Kidney (tissue), 14 donors: ENCODE measurements around the gene DIS3L2. TPM values are rescaled to one million over a fixed set of nuclear protein-coding genes. Genes with fewer than 3 reads are reported as not detected.

Experiments
- DNase-seq, 5 donors: peaks; one replicate each; pipeline ENCODE4 v3.0.0-alpha.2; 2013 to 2020
- FAIRE-seq: peaks from 2 replicates; lab custom pipeline; 2012; peaks lifted over from hg19 to GRCh38; lab: Jason Lieb, UNC
- H3K27ac ChIP-seq, 2 donors: one replicate each; pipeline ENCODE4 v1.7.0; 2013; ENCODE audit warnings: low read depth in 2 of 2, low read length in 2 of 2, inconsistent platforms in 1 of 2
- H3K27me3 ChIP-seq: one replicate; pipeline ENCODE4 v1.7.1; 2013; ENCODE audit warnings: low read length, inconsistent platforms; ENCODE audit not compliant: control insufficient read depth, insufficient read depth
- H3K36me3 ChIP-seq, 3 donors: one replicate each; pipeline versions ENCODE4 v1.7.0 to v1.7.1; 2013; ENCODE audit warnings: low read length in 3 of 3, control low read depth in 1 of 3, inconsistent platforms in 1 of 3; ENCODE audit not compliant: insufficient read depth in 3 of 3, control insufficient read depth in 2 of 3
- H3K4me1 ChIP-seq, 3 donors: one replicate each; pipeline versions ENCODE4 v1.7.0 to v1.7.1; 2013; ENCODE audit warnings: low read length in 3 of 3, inconsistent platforms in 1 of 3, low read depth in 1 of 3; ENCODE audit not compliant: control insufficient read depth in 2 of 3, insufficient read depth in 2 of 3
- H3K4me3 ChIP-seq, 3 donors: one replicate each; pipeline versions ENCODE4 v1.7.0 to v1.8.1; 2013; ENCODE audit warnings: low read length in 3 of 3, control low read depth in 1 of 3, inconsistent platforms in 1 of 3
- H3K9ac ChIP-seq, 3 donors: one replicate each; pipeline versions ENCODE4 v1.7.0 to v1.7.1; 2013; ENCODE audit warnings: low read length in 3 of 3, control low read depth in 1 of 3, inconsistent platforms in 1 of 3
- H3K9me3 ChIP-seq, 3 donors: one replicate each; pipeline versions ENCODE4 v1.7.0 to v1.7.1; 2013; ENCODE audit warnings: low read length in 3 of 3, control low read depth in 1 of 3, inconsistent platforms in 1 of 3; ENCODE audit not compliant: control insufficient read depth in 2 of 3, insufficient read depth in 1 of 3
- CTCF ChIP-seq: IDR thresholded peaks from 3 replicates; pipeline ENCODE4 v1.5.1; 2012; ENCODE audit warnings: mild to moderate bottlenecking, moderate library complexity, borderline replicate concordance; ENCODE audit not compliant: insufficient read depth; ENCODE audit errors: extremely low read depth
- intact Hi-C: fragments of 100-400 bp; cut with DNase I; formaldehyde crosslinking; loops from one replicate; pipeline ENCODE4 v1.11.1; 2022
- polyA plus RNA-seq: library from polyadenylated mRNA; stranded (reverse); fragments of 350-450 nt; fragmentation: Illumina TruSeq; extraction: RNeasy Lipid Tissue Mini Kit (QIAGEN cat#74804); gene quantifications from one replicate; pipeline ENCODE4 v1.2.3, GENCODE V29; 2014; ENCODE audit warnings: low read depth, low replicate concordance; ENCODE audit not compliant: insufficient read depth
- total RNA-seq: library from RNA; stranded (reverse); fragmentation: NEBNext Ultra II Directional; extraction: Animal tissue kit (Norgen Biotek cat#: 25700); gene quantifications from one replicate; pipeline ENCODE4 v1.2.1, GENCODE V29; 2021
- donor health status: control.
- donor health status: control.
- donor health status: control.
- donor health status: control.
- donor health status: control.
- donor health status: DM: yes; HTN: yes; CAD: no.
- donor health status: Normal renal cell carcinoma (clear cell type).

The DIS3L2 gene
- total and polyA plus RNA-seq, 2 donors from 2014 or later: 12.3 to 47.7 TPM

- no peak for TF ChIP-seq CTCF
- Histone ChIP-seq H3K9me3 (no peaks in the 10 kb centered on the region), H3K4me1 (no peaks in the 10 kb centered on the region), H3K4me3 (no peak overlapping the region), H3K36me3 (no peaks in the 10 kb centered on the region), H3K27ac (no peak overlapping the region), H3K27me3 (no peaks in the 10 kb centered on the region), H3K9ac (no peak overlapping the region)
- no peak for DNase-seq
- intact Hi-C loops: no loop called here
- no peak for FAIRE-seq
Measured at GRCh38 chr2:232073026-232073425, 111.5 kb downstream of the DIS3L2 start.

GRCh38 chr2:232073699-232074098 lies 112.2 kb downstream of the DIS3L2 start:
- H3K9me3 ChIP-seq: no peaks in the 10 kb centered on the region
- TF ChIP-seq CTCF: no peak
- H3K4me1 ChIP-seq: no peaks in the 10 kb centered on the region
- H3K36me3 ChIP-seq: no peaks in the 10 kb centered on the region
- H3K9ac ChIP-seq: no peak overlapping the region
- no peaks in the 10 kb centered on the region for H3K27me3 ChIP-seq
- no peak overlapping the region for H3K27ac ChIP-seq
- H3K4me3 ChIP-seq: no peak overlapping the region
- DNase-seq: no peak
- no peak for FAIRE-seq
- intact Hi-C loops: no loop called here

GRCh38 chr2:232075080-232075479 lies 113.6 kb downstream of the DIS3L2 start:
- Histone ChIP-seq H3K27me3 (no peaks in the 10 kb centered on the region), H3K27ac (no peak overlapping the region), H3K9ac (no peak overlapping the region), H3K4me1 (no peaks in the 10 kb centered on the region), H3K4me3 (no peak overlapping the region), H3K9me3 (no peaks in the 10 kb centered on the region), H3K36me3 (no peaks in the 10 kb centered on the region)
- no peak for TF ChIP-seq CTCF
- no peak for DNase-seq
- intact Hi-C loops: no loop called here
- no peak for FAIRE-seq

- no peaks in the 10 kb centered on the region for H3K36me3 ChIP-seq
- H3K9me3 ChIP-seq: no peaks in the 10 kb centered on the region
- no peak overlapping the region for H3K9ac ChIP-seq
- no peaks in the 10 kb centered on the region for H3K27me3 ChIP-seq
- intact Hi-C loops: no loop called here
- DNase-seq: peak in 2 of 5 donors; percentile 8 to 18
- no peaks in the 10 kb centered on the region for H3K4me1 ChIP-seq
- TF ChIP-seq CTCF: no peak
- H3K27ac ChIP-seq: no peak overlapping the region
- no peak overlapping the region for H3K4me3 ChIP-seq
- no peak for FAIRE-seq
Measured at GRCh38 chr2:232075859-232076258, 114.3 kb downstream of the DIS3L2 start.
